Endothelial cell of umbilical vein (primary cell): ENCODE data around the gene PPP1R26. TPM values are rescaled to one million over a fixed set of nuclear protein-coding genes. Genes with fewer than 3 reads are reported as not detected.
A peak's percentile ranks its signal among the peaks of the same experiment; 100 is the strongest.

ENCODE experiments used
- BruUV-seq: library from RNA; stranded (reverse); fragments of 400-500 nt; replicated peaks from 2 replicates; lab custom pipeline; 2021; lab: Mats Ljungman, UMichigan
- CTCF ChIA-PET: fragments of 300-600, 350-600 bp; sonication (Branson Sonifier 250); formaldehyde crosslinking; loops from one replicate; lab custom pipeline; 2021; ENCODE audit warnings: antibody characterized with exemption, inconsistent platforms; lab: Charles Lee
- POLR2A ChIA-PET: fragments of 300-600, 350-600 bp; sonication (Branson Sonifier 250); formaldehyde crosslinking; loops from one replicate; lab custom pipeline; 2021; ENCODE audit warnings: antibody characterized with exemption, inconsistent platforms; lab: Charles Lee
- DNase-seq: peaks from one replicate; pipeline ENCODE4 v3.0.0-alpha.2; 2011; ENCODE audit warnings: low read depth, low spot score
- FAIRE-seq: peaks from 2 replicates; lab custom pipeline; 2011; peaks lifted over from hg19 to GRCh38; lab: Jason Lieb, UNC
- H2AFZ ChIP-seq: 2 replicates; pipeline ENCODE4 v1.6.0; 2012; ENCODE audit warnings: low read depth, low read length, control low read depth, inconsistent platforms
- H3K27ac ChIP-seq: 2 replicates; pipeline ENCODE4 v1.5.1; 2011; ENCODE audit warnings: low read depth, mild to moderate bottlenecking, control low read depth, low read length, moderate library complexity; ENCODE audit not compliant: insufficient read depth
- H3K27me3 ChIP-seq, 2 experiments: 2 replicates each; pipeline versions ENCODE4 v1.6.0 to v1.6.1; 2011; ENCODE audit warnings: low read length in 2 of 2, mixed read lengths in 1 of 2; ENCODE audit not compliant: control insufficient read depth in 2 of 2, insufficient read depth in 2 of 2
- H3K36me3 ChIP-seq, 2 experiments: 2 replicates in 1 of 2; 3 replicates in 1 of 2; pipeline ENCODE4 v1.5.1; 2011; ENCODE audit warnings: low read length in 2 of 2, mild to moderate bottlenecking in 1 of 2, moderate library complexity in 1 of 2; ENCODE audit not compliant: control insufficient read depth in 2 of 2, insufficient read depth in 2 of 2; ENCODE audit errors: extremely low read depth in 1 of 2
- H3K4me1 ChIP-seq: 3 replicates; pipeline ENCODE4 v1.5.1; 2011; ENCODE audit warnings: mild to moderate bottlenecking, low read length; ENCODE audit not compliant: control insufficient read depth, insufficient read depth; ENCODE audit errors: extremely low read depth
- H3K4me2 ChIP-seq: 2 replicates; pipeline ENCODE4 v1.6.1; 2011; ENCODE audit warnings: low read length, control low read depth, mixed read lengths; ENCODE audit not compliant: insufficient read depth
- H3K4me3 ChIP-seq, 3 experiments: fragments of 200-600 bp in 1 of 3; sonication (generic), shearing (Covaris generic) in 1 of 3; replicated peaks in 1 of 3; 2 replicates each; pipeline ENCODE4 v1.5.1; 2011 to 2016; ENCODE audit warnings: control low read depth in 3 of 3, low read length in 3 of 3, mild to moderate bottlenecking in 2 of 3, inconsistent platforms in 1 of 3, low read depth in 1 of 3, moderate library complexity in 1 of 3; ENCODE audit not compliant: insufficient read depth in 1 of 3
- H3K79me2 ChIP-seq: 2 replicates; pipeline ENCODE4 v1.6.0; 2012; ENCODE audit warnings: low read length, inconsistent platforms; ENCODE audit not compliant: control insufficient read depth, insufficient read depth
- H3K9ac ChIP-seq: replicated peaks from 2 replicates; pipeline ENCODE3; 2011; ENCODE audit warnings: low read length, control low read depth; ENCODE audit not compliant: insufficient read depth; ENCODE audit errors: extremely low read depth
- H3K9me1 ChIP-seq: replicated peaks from 3 replicates; pipeline ENCODE4 v1.6.0; 2011; ENCODE audit warnings: mild to moderate bottlenecking, low read length; ENCODE audit not compliant: control insufficient read depth, insufficient read depth; ENCODE audit errors: extremely low read depth
- H3K9me3 ChIP-seq: replicated peaks from 2 replicates; pipeline ENCODE4 v1.5.1; 2012; ENCODE audit warnings: low read length, inconsistent platforms; ENCODE audit not compliant: control insufficient read depth, insufficient read depth
- H4K20me1 ChIP-seq: replicated peaks from 2 replicates; pipeline ENCODE3; 2011; ENCODE audit warnings: mild to moderate bottlenecking, low read length; ENCODE audit not compliant: control insufficient read depth, insufficient read depth; ENCODE audit errors: extremely low read depth
- CTCF ChIP-seq, 2 donors: IDR thresholded peaks; 1 replicate in 1 of 2; 2 replicates in 1 of 2; pipeline ENCODE4 v1.5.1; 2011; ENCODE audit warnings: low read length in 2 of 2, mild to moderate bottlenecking in 2 of 2, moderate library complexity in 2 of 2, control low read depth in 1 of 2, inconsistent platforms in 1 of 2, low read depth in 1 of 2; ENCODE audit not compliant: insufficient read depth in 1 of 2; ENCODE audit errors: extremely low read depth in 1 of 2
- EZH2 ChIP-seq: IDR thresholded peaks from 2 replicates; pipeline ENCODE4 v1.6.1; 2012; ENCODE audit warnings: borderline replicate concordance, low read depth, mild to moderate bottlenecking, moderate library complexity, low read length, inconsistent platforms; ENCODE audit not compliant: severe bottlenecking
- FOS ChIP-seq: IDR thresholded peaks from 2 replicates; pipeline ENCODE4 v1.6.1; 2011; ENCODE audit warnings: mild to moderate bottlenecking, low read length, moderate library complexity, borderline replicate concordance; ENCODE audit not compliant: insufficient read depth
- GATA2 ChIP-seq: IDR thresholded peaks from 2 replicates; pipeline ENCODE4 v1.7.0; 2011; ENCODE audit warnings: low read depth, mild to moderate bottlenecking, moderate library complexity, mixed read lengths, low read length; ENCODE audit not compliant: insufficient read length, insufficient read depth
- JUN ChIP-seq: IDR thresholded peaks from 2 replicates; pipeline ENCODE4 v1.6.1; 2011; ENCODE audit warnings: borderline replicate concordance, low read depth; ENCODE audit not compliant: insufficient read length, insufficient read depth
- MAX ChIP-seq: IDR thresholded peaks from 2 replicates; pipeline ENCODE4 v1.6.1; 2011; ENCODE audit not compliant: insufficient read depth, insufficient read length
- MYC ChIP-seq: IDR thresholded peaks from one replicate; pipeline ENCODE4 v1.6.1; 2011; ENCODE audit warnings: mild to moderate bottlenecking, low read depth, low read length
- POLR2A ChIP-seq: IDR thresholded peaks from 2 replicates; pipeline ENCODE4 v1.6.1; 2012; ENCODE audit warnings: low read depth, mild to moderate bottlenecking, control low read depth, low read length
- POLR2AphosphoS5 ChIP-seq: IDR thresholded peaks from 2 replicates; pipeline ENCODE4 v1.6.1; 2012; ENCODE audit warnings: low read depth, mild to moderate bottlenecking, control low read depth, low read length, moderate library complexity; ENCODE audit not compliant: insufficient read depth
- dilution Hi-C: fragments of 300-500 bp; cut with MboI; formaldehyde crosslinking; loops from one replicate; pipeline ENCODE4 v1.15.0; 2019; ENCODE audit warnings: low sequenced_read_pairs; ENCODE audit not compliant: extremely low pct_ligation_motif_present
- intact Hi-C: fragments of 100-400 bp; cut with micrococcal nuclease; formaldehyde crosslinking; loops from one replicate; pipeline ENCODE4 v1.10.0; 2022
- polyA plus RNA-seq, 4 experiments: library from polyadenylated mRNA; depleted of rRNA in 3 of 4; stranded (reverse) in 3 of 4; unstranded in 1 of 4; fragments of >200 nt; gene quantifications; 2 replicates each; pipeline versions ENCODE4 v1.2.1 to v1.2.3, GENCODE V29; 2011 to 2012; ENCODE audit warnings: missing spikeins in 1 of 4
- total RNA-seq: library from RNA; stranded (reverse); gene quantifications from 2 replicates; pipeline ENCODE4 v1.2.3, GENCODE V29; 2021

PPP1R26 gene
- total and polyA plus RNA-seq, 2 donors (not counting 3 experiments of a cell fraction or from before 2014, with no cell fraction given) = 5.9 to 16.9 TPM

- no peak overlapping the region for H3K4me2 ChIP-seq
- no peak overlapping the region for H3K9ac ChIP-seq
- FAIRE-seq = no peak
- H3K9me3 ChIP-seq = no peaks in the 10 kb centered on the region
- intact Hi-C loops (no loop called here), dilution Hi-C loops (no loop called here)
- ChIA-PET POLR2A (no interaction called here), CTCF (interaction anchor here (1.4 kb wide), 1 partner anchor 11 kb away, joined by 7 read pairs; no protein-coding TSS in a partner anchor)
- BruUV-seq = TSS peak; percentile 52
- H3K36me3 ChIP-seq = no peaks in the 10 kb centered on the region
- DNase-seq = no peak
- H3K27ac ChIP-seq = peak overlapping the region; percentile 79
- H4K20me1 ChIP-seq = no peaks in the 10 kb centered on the region
- H3K4me1 ChIP-seq = peaks cover 13% of the 10 kb centered on the region
- TF ChIP-seq POLR2AphosphoS5 (no peak), CTCF (IDR thresholded peaks at IDR 0.05; ENCODE audit: extremely low read depth in 1 of 2, insufficient read depth in 1 of 2, low read depth in 1 of 2, low read length in 2 of 2) (no peak), POLR2A (no peak), MAX (no peak), EZH2 (no peak), JUN (no peak), MYC (no peak), GATA2 (no peak), FOS (no peak)
- peak overlapping the region; percentile 12 for H2AFZ ChIP-seq
- no peaks in the 10 kb centered on the region for H3K79me2 ChIP-seq
- no peaks in the 10 kb centered on the region for H3K9me1 ChIP-seq
- H3K4me3 ChIP-seq = no peak overlapping the region
- H3K27me3 ChIP-seq = no peaks in the 10 kb centered on the region
These were observed 35.7 kb downstream of the PPP1R26 start for GRCh38 chr9:135515083-135515951.
